Liver (tissue), 3 donors: ENCODE measurements around the gene LY86.

Experiments
- JUND ChIP-seq, 2 donors: IDR thresholded peaks; 2 replicates each; pipeline ENCODE4 v1.6.1; 2016; ENCODE audit warnings: antibody characterized with exemption in 2 of 2
- RAD21 ChIP-seq, 2 donors: IDR thresholded peaks; 2 replicates each; pipeline ENCODE4 v1.6.1; 2016; ENCODE audit warnings: antibody characterized with exemption in 2 of 2, mild to moderate bottlenecking in 2 of 2
- SP1 ChIP-seq: IDR thresholded peaks from 2 replicates; pipeline ENCODE4 v1.6.1; 2018; ENCODE audit warnings: antibody characterized with exemption, mild to moderate bottlenecking
- TAF1 ChIP-seq: conservative IDR thresholded peaks from 2 replicates; pipeline ENCODE4 v1.6.1; 2016; ENCODE audit warnings: antibody characterized with exemption, mild to moderate bottlenecking
- TF ChIP-seq, protein P1 (sequence below): fragments of 150-350 bp; IDR thresholded peaks from 2 replicates; pipeline ENCODE4 v1.5.1; 2017; ENCODE audit warnings: improper control_type of control experiment, low read depth, low read length; ENCODE audit not compliant: missing input control
- TF ChIP-seq, protein P2 (sequence below): IDR thresholded peaks from 2 replicates; pipeline ENCODE4 v1.6.1; 2016; ENCODE audit warnings: antibody characterized with exemption
- TF ChIP-seq, protein P3 (sequence below): IDR thresholded peaks from 2 replicates; pipeline ENCODE4 v1.6.1; 2016; ENCODE audit warnings: antibody characterized with exemption, mild to moderate bottlenecking
- TF ChIP-seq, protein P4 (sequence below): IDR thresholded peaks from 2 replicates; pipeline ENCODE4 v1.6.1; 2016; ENCODE audit warnings: antibody characterized with exemption
- donor health status: healthy.
- donor health status: healthy.

DNA sequence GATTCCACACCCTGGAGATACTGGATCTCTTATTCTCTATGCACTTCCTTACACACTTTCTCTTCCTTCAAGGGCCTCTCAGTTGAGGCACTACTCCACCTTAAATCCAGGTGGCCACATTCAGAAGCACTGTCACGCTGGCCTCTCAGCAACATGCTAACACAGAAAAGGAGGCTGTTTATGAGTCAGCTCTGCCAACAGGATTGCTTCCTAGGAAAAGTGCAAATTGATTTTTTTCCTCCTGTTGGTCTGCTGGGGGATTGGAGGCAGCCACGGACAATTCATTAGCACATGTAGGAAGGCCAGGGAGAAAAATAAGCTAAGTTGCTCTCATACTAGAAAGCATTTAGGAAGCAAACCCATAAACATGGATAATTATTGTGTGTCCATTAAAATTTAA, 20.9 kb downstream of the LY86 start:
- TF ChIP-seq SP1 (no peak), RAD21 (IDR thresholded peaks at IDR 0.05) (no peak), TAF1 (no peak), JUND (IDR thresholded peaks at IDR 0.05) (no peak)
- TF ChIP-seq, protein P1, sequence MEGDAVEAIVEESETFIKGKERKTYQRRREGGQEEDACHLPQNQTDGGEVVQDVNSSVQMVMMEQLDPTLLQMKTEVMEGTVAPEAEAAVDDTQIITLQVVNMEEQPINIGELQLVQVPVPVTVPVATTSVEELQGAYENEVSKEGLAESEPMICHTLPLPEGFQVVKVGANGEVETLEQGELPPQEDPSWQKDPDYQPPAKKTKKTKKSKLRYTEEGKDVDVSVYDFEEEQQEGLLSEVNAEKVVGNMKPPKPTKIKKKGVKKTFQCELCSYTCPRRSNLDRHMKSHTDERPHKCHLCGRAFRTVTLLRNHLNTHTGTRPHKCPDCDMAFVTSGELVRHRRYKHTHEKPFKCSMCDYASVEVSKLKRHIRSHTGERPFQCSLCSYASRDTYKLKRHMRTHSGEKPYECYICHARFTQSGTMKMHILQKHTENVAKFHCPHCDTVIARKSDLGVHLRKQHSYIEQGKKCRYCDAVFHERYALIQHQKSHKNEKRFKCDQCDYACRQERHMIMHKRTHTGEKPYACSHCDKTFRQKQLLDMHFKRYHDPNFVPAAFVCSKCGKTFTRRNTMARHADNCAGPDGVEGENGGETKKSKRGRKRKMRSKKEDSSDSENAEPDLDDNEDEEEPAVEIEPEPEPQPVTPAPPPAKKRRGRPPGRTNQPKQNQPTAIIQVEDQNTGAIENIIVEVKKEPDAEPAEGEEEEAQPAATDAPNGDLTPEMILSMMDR = no peak
- TF ChIP-seq, protein P2, sequence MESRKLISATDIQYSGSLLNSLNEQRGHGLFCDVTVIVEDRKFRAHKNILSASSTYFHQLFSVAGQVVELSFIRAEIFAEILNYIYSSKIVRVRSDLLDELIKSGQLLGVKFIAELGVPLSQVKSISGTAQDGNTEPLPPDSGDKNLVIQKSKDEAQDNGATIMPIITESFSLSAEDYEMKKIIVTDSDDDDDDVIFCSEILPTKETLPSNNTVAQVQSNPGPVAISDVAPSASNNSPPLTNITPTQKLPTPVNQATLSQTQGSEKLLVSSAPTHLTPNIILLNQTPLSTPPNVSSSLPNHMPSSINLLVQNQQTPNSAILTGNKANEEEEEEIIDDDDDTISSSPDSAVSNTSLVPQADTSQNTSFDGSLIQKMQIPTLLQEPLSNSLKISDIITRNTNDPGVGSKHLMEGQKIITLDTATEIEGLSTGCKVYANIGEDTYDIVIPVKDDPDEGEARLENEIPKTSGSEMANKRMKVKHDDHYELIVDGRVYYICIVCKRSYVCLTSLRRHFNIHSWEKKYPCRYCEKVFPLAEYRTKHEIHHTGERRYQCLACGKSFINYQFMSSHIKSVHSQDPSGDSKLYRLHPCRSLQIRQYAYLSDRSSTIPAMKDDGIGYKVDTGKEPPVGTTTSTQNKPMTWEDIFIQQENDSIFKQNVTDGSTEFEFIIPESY = no peak
- TF ChIP-seq, protein P3, sequence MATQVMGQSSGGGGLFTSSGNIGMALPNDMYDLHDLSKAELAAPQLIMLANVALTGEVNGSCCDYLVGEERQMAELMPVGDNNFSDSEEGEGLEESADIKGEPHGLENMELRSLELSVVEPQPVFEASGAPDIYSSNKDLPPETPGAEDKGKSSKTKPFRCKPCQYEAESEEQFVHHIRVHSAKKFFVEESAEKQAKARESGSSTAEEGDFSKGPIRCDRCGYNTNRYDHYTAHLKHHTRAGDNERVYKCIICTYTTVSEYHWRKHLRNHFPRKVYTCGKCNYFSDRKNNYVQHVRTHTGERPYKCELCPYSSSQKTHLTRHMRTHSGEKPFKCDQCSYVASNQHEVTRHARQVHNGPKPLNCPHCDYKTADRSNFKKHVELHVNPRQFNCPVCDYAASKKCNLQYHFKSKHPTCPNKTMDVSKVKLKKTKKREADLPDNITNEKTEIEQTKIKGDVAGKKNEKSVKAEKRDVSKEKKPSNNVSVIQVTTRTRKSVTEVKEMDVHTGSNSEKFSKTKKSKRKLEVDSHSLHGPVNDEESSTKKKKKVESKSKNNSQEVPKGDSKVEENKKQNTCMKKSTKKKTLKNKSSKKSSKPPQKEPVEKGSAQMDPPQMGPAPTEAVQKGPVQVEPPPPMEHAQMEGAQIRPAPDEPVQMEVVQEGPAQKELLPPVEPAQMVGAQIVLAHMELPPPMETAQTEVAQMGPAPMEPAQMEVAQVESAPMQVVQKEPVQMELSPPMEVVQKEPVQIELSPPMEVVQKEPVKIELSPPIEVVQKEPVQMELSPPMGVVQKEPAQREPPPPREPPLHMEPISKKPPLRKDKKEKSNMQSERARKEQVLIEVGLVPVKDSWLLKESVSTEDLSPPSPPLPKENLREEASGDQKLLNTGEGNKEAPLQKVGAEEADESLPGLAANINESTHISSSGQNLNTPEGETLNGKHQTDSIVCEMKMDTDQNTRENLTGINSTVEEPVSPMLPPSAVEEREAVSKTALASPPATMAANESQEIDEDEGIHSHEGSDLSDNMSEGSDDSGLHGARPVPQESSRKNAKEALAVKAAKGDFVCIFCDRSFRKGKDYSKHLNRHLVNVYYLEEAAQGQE = no peak
- TF ChIP-seq, protein P4, sequence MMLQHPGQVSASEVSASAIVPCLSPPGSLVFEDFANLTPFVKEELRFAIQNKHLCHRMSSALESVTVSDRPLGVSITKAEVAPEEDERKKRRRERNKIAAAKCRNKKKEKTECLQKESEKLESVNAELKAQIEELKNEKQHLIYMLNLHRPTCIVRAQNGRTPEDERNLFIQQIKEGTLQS = no peak
